Left cardiac atrium (tissue), 4 donors: ENCODE data around the gene DNAJC22. TPM values are rescaled to one million over a fixed set of nuclear protein-coding genes. Genes with fewer than 3 reads are reported as not detected.
A peak's percentile ranks its signal among the peaks of the same experiment; 100 is the strongest.
"Not testable (repeated sequence)": the region's sequence is repeated elsewhere in the genome, so short reads cannot be mapped to it uniquely, and the experiment has no call there.

ENCODE experiments used
- ATAC-seq, 2 donors: fragments of 200-7000 bp; cut with Tn5 transposase; one replicate each; pipeline ENCODE4 v1.9.1; 2020; ENCODE audit warnings: mild to moderate bottlenecking in 2 of 2, moderate library complexity in 2 of 2
- DNase-seq: peaks from one replicate; pipeline ENCODE4 v3.0.0-alpha.2; 2020
- intact Hi-C, 2 donors: fragments of 100-400 bp; cut with DNase I; formaldehyde crosslinking; loops; one replicate each; pipeline versions ENCODE4 v1.14.1 to v1.15.1; 2022 to 2023
- total RNA-seq, 2 donors: library from RNA; stranded (reverse); fragmentation: NEBNext Ultra II Directional; extraction: Animal tissue kit (Norgen Biotek cat#: 25700); gene quantifications; one replicate each; pipeline ENCODE4 v1.2.1, GENCODE V29; 2021
- donor health status: DM: no; HTN: yes; CAD: no.
- donor health status: DM: no; HTN: yes; CAD: no; lungs with severe emphysema.
- donor health status: DM: yes; HTN: yes; CAD: no.
- donor health status: Dilated cardiomyopathy.

The DNAJC22 gene
- total RNA-seq, 2 donors from 2014 or later, result 0.47 to 0.68 TPM

- ATAC-seq (no peak), DNase-seq (no peak)
- intact Hi-C loops, result no loop called here
These were observed 16.6 kb upstream of the DNAJC22 start for GRCh38 chr12:49330032-49330619.

- intact Hi-C loops, result no loop called here
- DNase-seq (no peak), ATAC-seq (no peak)
These were observed 15.9 kb upstream of the DNAJC22 start for GRCh38 chr12:49330631-49331379.

GRCh38 chr12:49331380-49332222 lies 15.1 kb upstream of the DNAJC22 start:
- DNase-seq, result peak; percentile 66
- intact Hi-C loops, result no loop called here
- peak; percentile 82 to 92 for ATAC-seq

- intact Hi-C loops, result no loop called here
- ATAC-seq (no peak), DNase-seq (no peak)
These were observed 14.2 kb upstream of the DNAJC22 start for GRCh38 chr12:49332441-49332861.

- DNase-seq, result no peak
- no peak for ATAC-seq
- intact Hi-C loops, result no loop called here
These were observed 13.8 kb upstream of the DNAJC22 start for GRCh38 chr12:49332891-49333371.

GRCh38 chr12:49333778-49334177 lies 12.9 kb upstream of the DNAJC22 start:
- intact Hi-C loops, ATAC-seq, DNase-seq: not testable (repeated sequence)

GRCh38 chr12:49334226-49334625 lies 12.5 kb upstream of the DNAJC22 start:
- ATAC-seq (no peak), DNase-seq (no peak)
- intact Hi-C loops, result no loop called here

- intact Hi-C loops, result loop anchor here in 1 of 2 donors (5.0 kb wide), 1 partner anchor 47 kb away; no protein-coding TSS in a partner anchor
- no peak for DNase-seq
- no peak for ATAC-seq
These were observed 12.0 kb upstream of the DNAJC22 start for GRCh38 chr12:49334681-49335080.

GRCh38 chr12:49335118-49335954 lies 11.4 kb upstream of the DNAJC22 start:
- no peak for DNase-seq
- intact Hi-C loops, result loop anchor here in 1 of 2 donors (5.0 kb wide), 1 partner anchor 48 kb away; no protein-coding TSS in a partner anchor
- no peak for ATAC-seq

- no peak for DNase-seq
- intact Hi-C loops, result loop anchor here in 1 of 2 donors (5.0 kb wide), 1 partner anchor 49 kb away; no protein-coding TSS in a partner anchor
- ATAC-seq, result no peak
These were observed 10.6 kb upstream of the DNAJC22 start for GRCh38 chr12:49335955-49336644.

GRCh38 chr12:49336645-49337584 lies 9.8 kb upstream of the DNAJC22 start, which contains the start of gene C1QL4:
TSS of gene C1QL4 (minus strand) at chr12:49337188. CDS start at chr12:49336477, 711 bp downstream.
- DNase-seq (peak; percentile 87), ATAC-seq (peak; percentile 85 to 89)
- intact Hi-C loops, result loop anchor here in 1 of 2 donors (5.0 kb wide), 1 partner anchor 50 kb away; no protein-coding TSS in a partner anchor

GRCh38 chr12:49338830-49339463 lies 7.7 kb upstream of the DNAJC22 start:
- ATAC-seq (no peak), DNase-seq (no peak)
- intact Hi-C loops, result loop anchor here in 1 of 2 donors (5.0 kb wide), 1 partner anchor 52 kb away; no protein-coding TSS in a partner anchor

GRCh38 chr12:49339464-49339861 lies 7.2 kb upstream of the DNAJC22 start:
- intact Hi-C loops, result loop anchor here in 1 of 2 donors (5.0 kb wide), 1 partner anchor 52 kb away; no protein-coding TSS in a partner anchor
- no peak for DNase-seq
- ATAC-seq, result no peak

- intact Hi-C loops, result loop anchor here in 1 of 2 donors (10.0 kb wide), 1 partner anchor 45 kb away; the partner anchor contains the start of gene PRPH
- no peak for ATAC-seq
These were observed 6.4 kb upstream of the DNAJC22 start for GRCh38 chr12:49340095-49340870.

More at GRCh38 chr12:49340095-49340870, 6.4 kb upstream of the DNAJC22 start:
- DNase-seq, result no peak
